C4-2B (cell line): ENCODE data around the gene PTGR3.

ENCODE experiments used
- H3K27ac ChIP-seq: fragments of 450-650 bp; 2 replicates; pipeline ENCODE4 v1.5.1; 2017
- CTCF ChIP-seq: fragments of 450-650 bp; conservative IDR thresholded peaks from 2 replicates; pipeline ENCODE4 v1.5.1; 2017; ENCODE audit warnings: mild to moderate bottlenecking
- ZFX ChIP-seq: fragments of 450-650 bp; IDR thresholded peaks from 2 replicates; pipeline ENCODE4 v1.6.1; 2017

Gene PTGR3

GRCh38 chr18:75162467-75162866 lies 46.5 kb downstream of the PTGR3 start:
- TF ChIP-seq ZFX = no peak
- TF ChIP-seq CTCF = no peak
- H3K27ac ChIP-seq = no peak overlapping the region

GRCh38 chr18:75161256-75162028 lies 47.5 kb downstream of the PTGR3 start:
- H3K27ac ChIP-seq = no peak overlapping the region
- TF ChIP-seq CTCF = no peak
- no peak for TF ChIP-seq ZFX

GRCh38 chr18:75160364-75160763 lies 48.6 kb downstream of the PTGR3 start:
- H3K27ac ChIP-seq = no peak overlapping the region
- TF ChIP-seq ZFX = no peak
- no peak for TF ChIP-seq CTCF

GRCh38 chr18:75159646-75160356 lies 49.1 kb downstream of the PTGR3 start:
- H3K27ac ChIP-seq = no peak overlapping the region
- TF ChIP-seq ZFX (no peak), CTCF (no peak)

- no peak for TF ChIP-seq ZFX
- no peak for TF ChIP-seq CTCF
- no peak overlapping the region for H3K27ac ChIP-seq
Observed at GRCh38 chr18:75159238-75159518, 49.8 kb downstream of the PTGR3 start.
